Heart left ventricle (tissue), 16 donors: Measurements from ENCODE around the gene PRDM5. TPM values are rescaled to one million over a fixed set of nuclear protein-coding genes. Genes with fewer than 3 reads are reported as not detected.
A peak's percentile ranks its signal among the peaks of the same experiment; 100 is the strongest.

Experiments used
- ATAC-seq, 4 donors: fragments of 200-7000 bp; cut with Tn5 transposase; one replicate each; pipeline ENCODE4 v1.9.1; 2020 to 2022; ENCODE audit warnings: moderate library complexity in 4 of 4, mild to moderate bottlenecking in 3 of 4, moderate number of reproducible peaks in 1 of 4
- DNase-seq, 5 donors: peaks; one replicate each; pipeline ENCODE4 v3.0.0-alpha.2; 2020
- H3K27ac ChIP-seq, 12 donors: fragments of 200-600 bp; sonication (generic) in 4 of 12; one replicate each; pipeline versions ENCODE4 v1.5.0 to v1.8.0; 2016 to 2022; ENCODE audit warnings: mild to moderate bottlenecking in 2 of 12
- H3K27me3 ChIP-seq, 9 donors: fragments of 200-600 bp; sonication (generic) in 2 of 9; one replicate each; pipeline versions ENCODE4 v1.5.1 to v1.8.0; 2016 to 2022; ENCODE audit warnings: mild to moderate bottlenecking in 3 of 9
- H3K36me3 ChIP-seq, 9 donors: fragments of 200-600 bp; sonication (generic) in 2 of 9; one replicate each; pipeline versions ENCODE4 v1.5.0 to v1.8.0; 2018 to 2022; ENCODE audit warnings: mild to moderate bottlenecking in 2 of 9
- H3K4me1 ChIP-seq, 12 donors: fragments of 200-600 bp; sonication (generic) in 4 of 12; one replicate each; pipeline versions ENCODE4 v1.5.0 to v1.8.0; 2016 to 2022; ENCODE audit warnings: mild to moderate bottlenecking in 3 of 12
- H3K4me3 ChIP-seq, 12 donors: fragments of 200-600 bp; sonication (generic) in 4 of 12; one replicate each; pipeline versions ENCODE4 v1.5.0 to v1.8.0; 2017 to 2022; ENCODE audit warnings: mild to moderate bottlenecking in 9 of 12, moderate library complexity in 4 of 12
- H3K9me3 ChIP-seq, 12 donors: fragments of 200-600 bp; sonication (generic) in 4 of 12; one replicate each; pipeline versions ENCODE4 v1.5.0 to v1.8.0; 2016 to 2022; ENCODE audit warnings: mild to moderate bottlenecking in 1 of 12
- CTCF ChIP-seq, 12 donors: fragments of 200-600 bp; sonication (generic) in 4 of 12; IDR thresholded peaks; one replicate each; pipeline versions ENCODE4 v1.5.0 to v1.8.0; 2018 to 2022; ENCODE audit warnings: antibody characterized with exemption in 12 of 12, mild to moderate bottlenecking in 5 of 12
- POLR2A ChIP-seq, 2 donors: fragments of 450-650 bp; IDR thresholded peaks; one replicate each; pipeline ENCODE4 v1.6.1; 2017; ENCODE audit warnings: antibody characterized with exemption in 2 of 2, mild to moderate bottlenecking in 2 of 2, moderate library complexity in 2 of 2
- WGBS, 4 donors: extraction: QIAGEN DNeasy Blood & Tissue Kit in 2 of 4; methylation state at CpG; one replicate each; pipeline versions ENCODE4 v1.1.5 to v1.1.7; 2013 to 2018; 5-methylcytosine and 5-hydroxymethylcytosine counted together
- intact Hi-C, 10 donors: fragments of 100-400 bp; cut with DNase I; formaldehyde crosslinking; loops; one replicate each; pipeline versions ENCODE4 v1.11.1 to v1.14.2; 2022
- polyA plus RNA-seq, 2 donors: library from polyadenylated mRNA; stranded (reverse); fragments of 200-250 nt; gene quantifications; one replicate each; pipeline ENCODE4 v1.2.3, GENCODE V29; 2013
- total RNA-seq, 9 donors: library from RNA; depleted of rRNA in 2 of 9; stranded (reverse); fragments of >200 nt in 2 of 9; fragmentation: NEBNext Ultra II Directional in 3 of 9; extraction: Animal tissue kit (Norgen Biotek cat#: 25700) in 3 of 9; gene quantifications; one replicate each; pipeline versions ENCODE4 v1.1.0 to v1.2.4, GENCODE V29; 2016 to 2023
- donor health status: ischemic (EF 13 %, LVEDD 7.1; RV severe dilation, severe dysfunction).
- donor health status: healthy with polysubstance abuse.
- donor health status: DM: no; HTN: yes; CAD: no.
- donor health status: DM: no; HTN: no; CAD: no.
- donor health status: ischemic (EF 25% LVEDD 6.9; RV normal size, moderate dysfunction).
- donor health status: ischemic (EF 25% LVEDD 5.7; RV mildly dilated, moderate dysfunction).
- donor health status: healthy.
- donor health status: DM: yes; HTN: yes; CAD: no.
- donor health status: ischemic (EF 35%, LVEDD 5.7; RV mildly dilated, moderate dysfunction).
- donor health status: nonischemic (EF 11% LVEDD 7.7; RV severe dilation, severe dysfunction).
- donor health status: DM: yes; HTN: yes; CAD: no.
- donor health status: PGD.
- donor health status: ischemic (EF 29% LVEDD 5.4; RV normal size, mild dysfunction).
- donor health status: nonischemic (EF 23%, LVEDD 6.1; RV moderate dilation, normal function).

Gene PRDM5
- total and polyA plus RNA-seq, 11 donors = 2.0 to 19.7 (median 9.1) TPM

- peaks cover 0 to 12% (median under 1%) of the 10 kb centered on the region in 12 donors for H3K4me1 ChIP-seq
- intact Hi-C loops = loop anchor here in 1 of 10 donors (5.0 kb wide), 1 partner anchor 97 kb away; the partner anchor contains the start of gene PRDM5
- no peak for ATAC-seq
- no peak overlapping the region for H3K4me3 ChIP-seq
- no peak for TF ChIP-seq CTCF (IDR thresholded peaks at IDR 0.05)
- no peak for TF ChIP-seq POLR2A (IDR thresholded peaks at IDR 0.05)
- H3K36me3 ChIP-seq = no peaks in the 10 kb centered on the region
- no peak overlapping the region for H3K27ac ChIP-seq
- DNase-seq = no peak
- H3K27me3 ChIP-seq = no peaks in the 10 kb centered on the region
- H3K9me3 ChIP-seq = no peaks in the 10 kb centered on the region
These were observed 97.6 kb downstream of the PRDM5 start for GRCh38 chr4:120824946-120825345.

GRCh38 chr4:120821977-120822376 lies 100.5 kb downstream of the PRDM5 start:
- intact Hi-C loops = loop anchor here in 1 of 10 donors (5.0 kb wide), 1 partner anchor 100 kb away; the partner anchor contains the start of gene PRDM5
- ATAC-seq = no peak
- WGBS, 4 donors = 71 to 77% (median 74%) methylated on average over 3 of the region's 3 CpGs

GRCh38 chr4:120821029-120821428 lies 101.5 kb downstream of the PRDM5 start:
- DNase-seq = no peak
- TF ChIP-seq POLR2A (IDR thresholded peaks at IDR 0.05) = no peak
- no peak for TF ChIP-seq CTCF (IDR thresholded peaks at IDR 0.05)
- ATAC-seq = no peak
- no peaks in the 10 kb centered on the region for H3K9me3 ChIP-seq
- peaks cover 0 to 7% (median 0%) of the 10 kb centered on the region in 9 donors for H3K36me3 ChIP-seq
- no peak overlapping the region for H3K27ac ChIP-seq
- intact Hi-C loops = loop anchor here in 1 of 10 donors (5.0 kb wide), 1 partner anchor 101 kb away; the partner anchor contains the start of gene PRDM5
- H3K4me3 ChIP-seq = no peak overlapping the region
- peaks cover 0 to 7% (median 0%) of the 10 kb centered on the region in 12 donors for H3K4me1 ChIP-seq
- 92 to 95% (median 93%) methylated on average over 3 of the region's 3 CpGs for WGBS, 4 donors
- H3K27me3 ChIP-seq = no peaks in the 10 kb centered on the region

More at GRCh38 chr4:120821977-120822376, 100.5 kb downstream of the PRDM5 start:
- H3K27me3 ChIP-seq = no peaks in the 10 kb centered on the region
- DNase-seq = no peak
- H3K36me3 ChIP-seq = no peaks in the 10 kb centered on the region
- no peaks in the 10 kb centered on the region for H3K9me3 ChIP-seq
- H3K4me3 ChIP-seq = no peak overlapping the region
- H3K4me1 ChIP-seq = peaks cover 0 to 7% (median 0%) of the 10 kb centered on the region in 12 donors
- H3K27ac ChIP-seq = no peak overlapping the region
- TF ChIP-seq CTCF (IDR thresholded peaks at IDR 0.05) (no peak), POLR2A (IDR thresholded peaks at IDR 0.05) (no peak)

GRCh38 chr4:120819805-120820437 lies 102.6 kb downstream of the PRDM5 start:
- 72 to 82% (median 78%) methylated on average over 6 of the region's 6 CpGs for WGBS, 4 donors
- intact Hi-C loops = loop anchor here in 1 of 10 donors (5.0 kb wide), 1 partner anchor 102 kb away; the partner anchor contains the start of gene PRDM5
- DNase-seq (no peak), ATAC-seq (peak in 3 of 4 donors; percentile 54 to 65 (median 61))
- peaks cover 0 to 7% (median 0%) of the 10 kb centered on the region in 12 donors for H3K4me1 ChIP-seq
- H3K9me3 ChIP-seq = no peaks in the 10 kb centered on the region
- H3K27ac ChIP-seq = peak overlapping the region in 1 of 12 donors; percentile 23
- H3K36me3 ChIP-seq = peaks cover 0 to 8% (median 0%) of the 10 kb centered on the region in 9 donors
- no peaks in the 10 kb centered on the region for H3K27me3 ChIP-seq
- TF ChIP-seq POLR2A (IDR thresholded peaks at IDR 0.05) = no peak
- no peak for TF ChIP-seq CTCF (IDR thresholded peaks at IDR 0.05)
- no peak overlapping the region for H3K4me3 ChIP-seq
